HUES6 (cell line): ENCODE data around the gene OSBPL3.

Experiments
- H3K27ac ChIP-seq: 2 replicates; pipeline ENCODE4 v1.7.0; 2013; ENCODE audit warnings: low read depth, mild to moderate bottlenecking, low read length, inconsistent platforms
- H3K27me3 ChIP-seq: 2 replicates; pipeline ENCODE4 v1.6.1; 2013; ENCODE audit warnings: low read length; ENCODE audit not compliant: control insufficient read depth, insufficient read depth
- H3K36me3 ChIP-seq: 2 replicates; pipeline ENCODE4 v1.6.1; 2013; ENCODE audit warnings: low read length; ENCODE audit not compliant: control insufficient read depth, insufficient read depth
- H3K4me1 ChIP-seq: 2 replicates; pipeline ENCODE4 v1.6.1; 2013; ENCODE audit warnings: low read length; ENCODE audit not compliant: control insufficient read depth, insufficient read depth
- H3K4me3 ChIP-seq: 2 replicates; pipeline ENCODE4 v1.5.1; 2013; ENCODE audit warnings: low read depth, low read length
- H3K9ac ChIP-seq: one replicate; pipeline ENCODE4 v1.6.1; 2013; ENCODE audit warnings: mild to moderate bottlenecking, low read length
- H3K9me3 ChIP-seq: 2 replicates; pipeline ENCODE4 v1.6.1; 2013; ENCODE audit warnings: low read depth, low read length; ENCODE audit not compliant: control insufficient read depth, insufficient read depth

Gene OSBPL3

DNA sequence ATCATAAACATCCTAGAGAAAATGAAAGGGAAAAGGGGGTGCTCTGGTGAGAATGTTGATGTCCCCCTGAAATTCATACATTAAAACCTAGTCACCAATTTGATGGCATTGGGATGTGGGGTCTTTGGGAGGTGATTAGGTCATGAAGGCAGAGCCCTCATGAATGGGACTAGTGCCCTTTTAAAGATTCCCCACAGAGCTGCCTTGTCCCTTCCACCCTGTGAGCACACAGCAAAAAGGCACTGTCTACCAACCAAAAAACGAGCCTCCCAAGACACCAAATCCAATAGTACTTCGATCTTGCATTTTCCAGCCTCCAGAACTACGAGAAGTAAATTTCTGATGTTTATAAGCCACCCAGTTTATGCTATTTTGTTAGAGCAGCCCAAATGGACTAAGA lies 47.6 kb downstream of the OSBPL3 start:
- Histone ChIP-seq H3K27me3 (no peaks in the 10 kb centered on the region), H3K9ac (no peak overlapping the region), H3K4me1 (peaks cover 25% of the 10 kb centered on the region)

GRCh38 chr7:24931844-24932243 lies 48.1 kb downstream of the OSBPL3 start:
- Histone ChIP-seq H3K4me1 (peaks cover 25% of the 10 kb centered on the region), H3K36me3 (no peaks in the 10 kb centered on the region), H3K27ac (no peak overlapping the region), H3K27me3 (no peaks in the 10 kb centered on the region), H3K9me3 (no peaks in the 10 kb centered on the region), H3K4me3 (no peak overlapping the region), H3K9ac (no peak overlapping the region)

More for the DNA sequence above, 47.6 kb downstream of the OSBPL3 start:
- no peak overlapping the region for H3K27ac ChIP-seq
- no peaks in the 10 kb centered on the region for H3K36me3 ChIP-seq
- H3K9me3 ChIP-seq = no peaks in the 10 kb centered on the region
- H3K4me3 ChIP-seq = no peak overlapping the region

GRCh38 chr7:24930856-24931255 lies 49.1 kb downstream of the OSBPL3 start:
- no peaks in the 10 kb centered on the region for H3K36me3 ChIP-seq
- H3K4me3 ChIP-seq = no peak overlapping the region
- no peaks in the 10 kb centered on the region for H3K9me3 ChIP-seq
- H3K27me3 ChIP-seq = no peaks in the 10 kb centered on the region
- H3K27ac ChIP-seq = no peak overlapping the region
- no peak overlapping the region for H3K9ac ChIP-seq
- H3K4me1 ChIP-seq = peaks cover 16% of the 10 kb centered on the region

DNA sequence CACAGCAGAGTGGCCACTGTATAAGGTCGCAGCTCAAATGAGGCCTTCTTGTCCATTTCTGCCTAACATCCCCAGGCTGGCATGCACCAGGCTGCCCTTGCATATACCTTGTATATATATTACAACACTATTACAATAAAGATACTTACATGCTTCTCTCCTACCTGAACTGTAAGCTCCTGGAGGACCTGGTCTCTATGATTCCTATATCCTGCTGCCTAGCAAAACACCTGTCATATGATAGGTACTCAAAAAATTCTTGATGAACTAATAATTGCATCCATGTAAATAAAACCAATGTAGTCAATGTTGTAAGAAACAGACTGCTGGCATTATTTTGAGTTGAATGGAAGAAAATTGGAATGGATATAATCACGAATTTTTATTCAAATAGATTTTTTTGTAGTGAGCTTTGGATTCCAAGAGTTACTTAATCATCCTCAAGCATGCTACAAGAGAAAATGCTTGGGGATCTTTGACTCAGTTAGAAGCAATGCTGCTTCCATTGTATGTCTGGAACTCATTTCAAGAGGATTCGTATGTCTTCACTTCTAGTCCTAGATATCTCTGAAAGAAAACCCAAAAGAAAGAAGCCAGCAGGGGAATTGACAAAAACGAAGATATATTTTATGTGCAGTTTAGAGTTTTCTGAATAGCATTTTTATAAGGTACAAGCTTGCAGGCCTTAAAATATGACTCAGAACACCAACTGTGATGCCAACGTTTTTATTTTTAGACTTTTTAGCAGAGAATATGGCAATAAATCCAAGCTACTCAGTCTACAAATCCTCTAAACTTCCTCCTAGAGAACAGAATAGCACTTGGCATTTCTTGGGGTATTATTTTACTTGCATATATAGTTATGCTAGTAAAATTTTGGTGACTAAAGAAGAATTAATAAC lies 53.1 kb downstream of the OSBPL3 start:
- no peak overlapping the region for H3K4me3 ChIP-seq
- no peaks in the 10 kb centered on the region for H3K27me3 ChIP-seq
- no peaks in the 10 kb centered on the region for H3K36me3 ChIP-seq
- no peaks in the 10 kb centered on the region for H3K9me3 ChIP-seq
- no peak overlapping the region for H3K27ac ChIP-seq
- peaks cover 9% of the 10 kb centered on the region for H3K4me1 ChIP-seq
- no peak overlapping the region for H3K9ac ChIP-seq

DNA sequence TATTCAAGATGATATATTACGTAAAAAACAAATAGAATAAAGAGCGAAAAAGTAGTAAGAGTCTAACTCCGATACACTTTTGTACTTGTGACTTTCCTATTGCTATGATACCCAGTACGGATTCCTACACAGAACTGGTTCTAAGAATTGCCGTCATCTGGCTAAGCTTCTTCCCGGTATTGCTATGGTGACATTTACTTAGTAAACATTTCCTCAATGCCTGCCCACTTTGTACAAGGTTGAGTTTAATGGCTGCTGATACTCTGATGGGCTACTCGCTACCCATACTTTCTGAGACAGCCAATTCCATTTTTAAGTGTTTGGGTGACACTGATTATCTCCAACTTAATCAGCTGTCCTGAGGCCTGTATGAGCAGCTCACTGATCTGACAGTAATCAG lies 55.6 kb downstream of the OSBPL3 start:
- no peak overlapping the region for H3K4me3 ChIP-seq
- no peaks in the 10 kb centered on the region for H3K27me3 ChIP-seq
- peaks cover 12% of the 10 kb centered on the region for H3K4me1 ChIP-seq
- H3K9ac ChIP-seq = no peak overlapping the region
- H3K27ac ChIP-seq = no peak overlapping the region
- H3K9me3 ChIP-seq = no peaks in the 10 kb centered on the region
- no peaks in the 10 kb centered on the region for H3K36me3 ChIP-seq

GRCh38 chr7:24923172-24923865 lies 56.7 kb downstream of the OSBPL3 start:
- H3K9me3 ChIP-seq = no peaks in the 10 kb centered on the region
- no peaks in the 10 kb centered on the region for H3K27me3 ChIP-seq
- no peak overlapping the region for H3K27ac ChIP-seq
- no peak overlapping the region for H3K4me3 ChIP-seq
- H3K36me3 ChIP-seq = no peaks in the 10 kb centered on the region
- H3K9ac ChIP-seq = no peak overlapping the region
- peaks cover 12% of the 10 kb centered on the region for H3K4me1 ChIP-seq

DNA sequence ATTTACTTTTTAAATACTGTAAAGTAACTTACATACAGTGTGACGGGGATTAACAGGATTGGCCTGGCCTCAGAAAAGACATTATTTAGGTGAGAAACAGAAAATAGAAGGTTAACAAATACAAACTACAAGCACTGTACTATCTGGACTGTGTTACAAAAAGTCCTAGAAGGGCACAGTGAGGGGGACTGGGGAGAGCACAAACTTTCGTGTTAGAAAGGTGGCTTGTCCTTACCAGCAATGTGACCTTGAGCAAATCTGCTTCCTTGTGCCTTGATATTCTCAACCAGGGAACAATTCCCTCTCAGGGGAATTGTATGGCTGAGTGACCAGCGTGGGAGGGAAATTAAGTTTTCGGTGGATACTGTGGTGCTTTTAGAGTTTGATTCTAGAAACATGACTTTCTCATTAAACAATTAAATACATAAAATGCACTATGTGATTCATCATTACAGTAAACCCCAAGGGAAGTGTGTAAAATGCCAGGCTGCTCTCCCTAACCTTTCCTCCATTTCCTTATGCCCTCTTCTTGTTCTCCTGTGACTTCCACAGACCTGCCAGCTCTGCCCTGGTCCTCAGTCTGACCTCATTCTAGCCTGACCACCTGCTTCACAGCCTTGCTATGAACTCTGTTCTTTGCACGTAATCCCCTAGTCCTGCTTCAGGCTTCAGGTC lies 57.7 kb downstream of the OSBPL3 start:
- Histone ChIP-seq H3K4me3 (no peak overlapping the region), H3K27ac (no peak overlapping the region), H3K27me3 (no peaks in the 10 kb centered on the region), H3K36me3 (no peaks in the 10 kb centered on the region), H3K4me1 (peaks cover 18% of the 10 kb centered on the region), H3K9me3 (no peaks in the 10 kb centered on the region), H3K9ac (no peak overlapping the region)

GRCh38 chr7:24921362-24921679 lies 58.7 kb downstream of the OSBPL3 start:
- Histone ChIP-seq H3K9ac (no peak overlapping the region), H3K27me3 (no peaks in the 10 kb centered on the region), H3K27ac (no peak overlapping the region), H3K36me3 (no peaks in the 10 kb centered on the region), H3K4me3 (no peak overlapping the region), H3K9me3 (no peaks in the 10 kb centered on the region), H3K4me1 (peaks cover 26% of the 10 kb centered on the region)

GRCh38 chr7:24920451-24921361 lies 59.3 kb downstream of the OSBPL3 start:
- no peak overlapping the region for H3K27ac ChIP-seq
- no peaks in the 10 kb centered on the region for H3K9me3 ChIP-seq
- H3K9ac ChIP-seq = no peak overlapping the region
- H3K27me3 ChIP-seq = no peaks in the 10 kb centered on the region
- no peaks in the 10 kb centered on the region for H3K36me3 ChIP-seq
- peaks cover 26% of the 10 kb centered on the region for H3K4me1 ChIP-seq
- H3K4me3 ChIP-seq = no peak overlapping the region

GRCh38 chr7:24917510-24918239 lies 62.3 kb downstream of the OSBPL3 start:
- no peak overlapping the region for H3K4me3 ChIP-seq
- no peaks in the 10 kb centered on the region for H3K27me3 ChIP-seq
- H3K9ac ChIP-seq = no peak overlapping the region
- no peaks in the 10 kb centered on the region for H3K9me3 ChIP-seq
- H3K4me1 ChIP-seq = peaks cover 20% of the 10 kb centered on the region
- no peaks in the 10 kb centered on the region for H3K36me3 ChIP-seq
- no peak overlapping the region for H3K27ac ChIP-seq
